HG02938 (cell line): ENCODE results near the gene PLXNA2.

Experiments used
- ATAC-seq: cut with Tn5 transposase; IDR thresholded peaks from one replicate; pipeline ENCODE4 v1.9.1; 2021; ENCODE audit warnings: mild to moderate bottlenecking, moderate library complexity; ENCODE audit not compliant: unreplicated experiment

Gene PLXNA2

DNA sequence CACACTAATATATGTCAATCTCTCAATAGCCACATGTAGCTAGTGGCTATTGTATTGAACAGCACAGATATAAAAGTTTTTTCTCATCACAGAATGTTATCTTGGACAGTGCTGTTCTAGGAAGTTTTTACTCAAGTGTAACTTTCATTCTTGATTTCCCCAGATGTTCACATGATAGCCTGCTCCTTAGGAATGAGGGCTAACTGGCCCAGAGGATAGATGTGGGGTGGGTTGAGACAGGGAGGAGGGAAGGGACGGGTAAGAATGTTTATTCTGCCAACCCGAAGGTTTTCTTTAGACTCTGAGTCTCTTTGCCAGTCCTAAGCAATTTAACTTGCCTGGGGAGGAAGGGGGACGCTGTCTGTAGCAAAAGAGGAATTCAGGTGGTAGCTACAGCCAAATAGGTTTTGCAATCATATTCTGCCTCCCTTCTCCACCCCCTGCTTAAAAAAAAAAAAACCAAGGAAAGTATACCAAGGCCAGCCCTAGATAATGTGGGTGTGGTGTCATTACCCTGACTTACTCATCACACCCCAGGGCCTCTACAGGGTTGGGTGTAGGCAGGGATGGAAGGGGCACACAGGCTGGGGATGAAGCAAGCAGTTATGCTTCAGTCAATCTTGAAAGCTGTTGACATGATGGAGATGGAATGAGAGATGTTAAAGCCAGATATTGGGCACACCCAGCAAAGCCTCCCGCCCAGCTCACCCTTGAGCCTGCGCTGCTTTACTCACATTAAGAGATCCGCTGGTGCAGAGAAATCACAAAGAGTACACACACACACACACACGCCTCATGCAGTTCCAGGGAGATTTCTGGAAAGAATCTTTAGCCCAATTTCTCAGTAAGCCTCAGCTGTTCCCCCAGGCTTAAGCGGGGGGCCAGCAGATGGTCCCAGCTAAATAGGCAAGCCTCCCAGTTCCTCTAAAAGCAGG, 59.9 kb downstream of the PLXNA2 start:
- no peak for ATAC-seq

DNA sequence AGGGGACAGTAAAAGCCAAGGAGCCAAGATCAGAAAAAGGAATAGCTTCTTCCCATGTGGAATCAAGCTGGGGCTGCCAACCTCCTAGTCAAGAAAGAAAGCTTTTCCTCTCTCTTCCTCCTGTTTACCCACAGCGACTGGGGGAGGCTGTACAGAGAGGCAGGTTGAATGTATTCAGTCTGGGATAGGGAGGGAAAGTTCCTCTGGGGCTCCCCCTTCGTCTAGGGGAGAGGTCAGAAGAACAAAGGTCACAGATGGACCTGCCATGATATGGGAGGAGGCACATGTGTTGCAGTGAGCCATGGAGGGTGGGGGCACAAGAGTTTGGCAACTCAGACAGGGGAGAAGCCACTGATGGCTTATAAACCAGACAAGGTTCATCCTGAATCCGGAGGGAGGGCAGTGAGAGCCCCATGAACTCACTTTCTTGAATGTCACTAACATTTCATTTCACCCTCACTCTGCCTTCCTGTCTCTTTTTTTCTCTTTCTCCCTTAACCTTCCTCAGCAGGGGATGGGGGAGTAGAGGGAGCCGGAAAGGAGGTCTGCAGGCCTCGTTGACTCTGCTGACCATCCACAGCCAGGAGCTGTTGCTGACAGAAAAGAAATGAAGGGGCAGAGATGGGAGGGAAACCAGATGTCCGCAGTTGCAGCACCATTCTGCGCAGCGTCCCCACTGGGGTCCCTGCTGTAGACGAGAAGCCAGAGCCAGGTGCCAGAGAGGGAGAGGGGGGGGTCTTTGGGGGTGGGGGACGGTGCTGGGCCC, 61.1 kb downstream of the PLXNA2 start:
- ATAC-seq: no peak

DNA sequence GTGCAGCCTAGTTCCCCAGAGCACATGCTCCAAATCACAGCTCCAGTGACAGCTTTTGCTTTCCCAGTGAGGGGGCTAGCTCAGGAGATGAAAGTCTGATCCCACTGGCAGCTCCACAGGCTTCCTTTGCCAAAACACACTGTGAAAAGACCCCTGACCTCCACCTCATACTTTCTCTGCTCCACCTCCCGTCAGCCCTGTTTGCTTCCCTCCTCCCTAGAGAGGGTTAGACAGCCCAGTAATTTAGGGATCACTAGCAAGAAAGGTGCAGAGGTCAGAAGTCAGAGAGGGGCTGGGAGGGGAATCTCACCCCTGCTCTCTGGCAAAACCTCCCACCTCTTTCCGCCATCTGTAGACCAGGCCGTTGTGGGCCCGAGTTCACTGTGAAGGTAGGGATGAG, 62.8 kb downstream of the PLXNA2 start:
- ATAC-seq: no peak

GRCh38 chr1:208180421-208180820, 63.8 kb downstream of the PLXNA2 start:
- no peak for ATAC-seq

GRCh38 chr1:208179961-208180409, 64.2 kb downstream of the PLXNA2 start:
- no peak for ATAC-seq

- no peak for ATAC-seq
Measured at GRCh38 chr1:208179263-208179816, 64.8 kb downstream of the PLXNA2 start.

DNA sequence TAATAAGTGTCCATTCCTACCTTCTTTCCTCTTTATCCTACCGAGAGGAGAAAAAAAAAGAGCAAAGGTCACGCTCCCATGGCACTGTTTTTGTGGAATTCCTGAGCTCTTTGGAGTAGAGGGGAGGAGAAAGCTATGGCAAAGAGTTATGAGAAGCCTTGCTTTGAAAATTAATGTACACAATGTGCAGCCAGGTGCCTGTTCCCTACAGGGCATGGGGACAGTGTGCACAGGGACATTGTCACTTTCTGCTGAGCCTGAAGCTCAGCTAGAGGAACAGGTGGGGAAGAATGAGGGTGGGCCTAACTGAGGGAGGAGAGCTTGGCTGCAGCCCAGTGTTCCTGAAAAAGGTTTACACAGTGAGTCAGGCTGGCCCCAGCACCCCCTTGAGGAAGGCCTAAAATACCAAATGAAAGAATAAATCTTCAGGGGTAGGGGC, 66.1 kb downstream of the PLXNA2 start:
- no peak for ATAC-seq

DNA sequence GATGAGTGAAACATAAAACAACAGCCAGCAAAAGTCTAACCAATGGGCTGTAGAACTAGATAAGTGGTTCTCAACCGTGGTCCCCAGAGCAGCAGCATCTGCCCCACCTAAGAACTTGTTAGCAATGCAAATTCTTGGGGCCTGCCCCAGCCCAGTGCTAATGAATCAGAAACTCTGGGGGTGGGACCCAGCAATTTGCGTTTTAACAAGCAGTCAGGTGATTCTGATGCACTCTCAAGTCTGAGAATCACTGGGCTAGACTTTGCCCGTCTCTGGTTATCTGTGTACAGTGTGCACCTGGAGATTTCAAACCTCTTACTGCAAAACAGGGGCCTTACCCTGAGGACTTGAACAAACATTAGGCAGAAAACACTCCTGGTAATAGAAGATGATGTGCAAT, 66.5 kb downstream of the PLXNA2 start:
- ATAC-seq: peak; percentile 77

GRCh38 chr1:208176649-208177048, 67.5 kb downstream of the PLXNA2 start:
- no peak for ATAC-seq

- no peak for ATAC-seq
Measured at GRCh38 chr1:208175508-208175895, 68.7 kb downstream of the PLXNA2 start.

DNA sequence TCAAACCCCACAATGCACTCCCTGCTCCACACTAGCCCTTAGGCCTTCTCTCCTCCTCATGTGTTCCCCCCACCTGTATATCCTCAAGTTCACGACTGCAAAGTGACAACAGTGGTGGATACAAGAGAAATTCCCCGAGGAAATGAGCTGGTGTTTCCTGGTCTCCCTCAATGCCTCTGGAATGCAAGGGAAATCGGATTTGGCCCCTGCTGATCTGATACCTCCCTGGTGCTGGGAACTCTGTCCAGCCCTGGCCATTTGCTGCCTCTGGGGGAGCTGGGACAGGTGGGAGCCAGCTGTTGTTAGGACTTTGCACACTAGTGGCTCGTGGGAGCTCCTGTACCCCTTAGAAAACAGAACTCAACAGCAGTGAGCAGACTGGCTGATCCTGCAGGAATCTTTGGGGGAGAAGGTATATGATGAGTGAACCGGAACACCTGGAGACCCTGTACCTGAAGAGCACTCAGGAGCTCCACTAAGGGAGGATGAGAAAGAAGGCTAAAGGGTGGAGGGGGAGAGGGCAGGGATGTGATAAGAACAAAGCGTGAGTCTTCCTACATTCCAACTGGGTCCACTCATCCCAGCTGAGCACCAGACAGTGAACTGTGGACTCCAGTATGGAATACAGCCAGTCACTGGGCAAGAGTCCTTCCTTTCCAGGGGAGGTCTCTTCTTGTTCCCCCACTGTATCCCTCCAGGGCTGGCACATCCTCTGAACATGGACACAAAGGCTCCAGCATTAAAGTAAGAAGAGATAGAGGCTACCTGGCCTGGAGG, 69.3 kb downstream of the PLXNA2 start:
- ATAC-seq: no peak

GRCh38 chr1:208174200-208174599, 70.0 kb downstream of the PLXNA2 start:
- no peak for ATAC-seq

GRCh38 chr1:208173749-208174148, 70.4 kb downstream of the PLXNA2 start:
- no peak for ATAC-seq

GRCh38 chr1:208172423-208173145, 71.6 kb downstream of the PLXNA2 start:
- ATAC-seq: no peak

DNA sequence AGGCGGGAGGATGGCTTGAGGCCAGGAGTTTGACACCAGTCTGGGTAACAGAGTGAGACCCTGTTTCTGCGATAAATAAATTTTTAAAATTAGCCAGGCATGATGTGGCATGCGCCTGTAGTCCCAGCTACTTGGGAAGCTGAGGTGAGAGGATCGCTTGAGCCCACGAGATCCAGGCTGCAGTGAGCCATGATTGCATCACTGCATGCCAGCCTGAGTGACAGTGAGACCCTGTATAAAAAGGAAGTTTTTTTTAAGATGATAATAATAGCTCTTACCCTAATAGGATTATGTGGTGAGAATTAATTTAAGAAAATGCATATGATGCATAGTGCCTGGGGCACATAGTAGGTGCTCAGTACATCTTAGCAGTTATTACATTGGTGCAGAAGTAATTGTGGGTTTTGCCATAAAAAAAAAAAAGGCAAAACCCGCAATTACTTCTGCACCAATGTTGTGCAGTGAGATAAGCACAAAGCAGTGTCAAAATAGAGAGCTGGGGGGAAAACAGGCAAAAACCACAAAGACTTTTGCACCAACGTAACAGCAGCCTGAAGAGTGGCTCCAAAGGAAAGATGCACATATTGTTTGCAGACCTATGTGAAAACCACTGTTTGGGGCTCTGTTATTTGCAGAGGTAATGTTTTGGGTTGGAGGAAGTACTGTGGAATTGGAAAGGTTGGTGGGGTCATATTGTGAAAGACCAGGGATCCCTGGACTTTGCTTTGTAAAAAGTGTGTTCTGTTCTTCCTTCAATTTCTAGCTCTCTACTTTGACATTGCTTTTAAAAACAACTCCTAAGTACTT, 72.4 kb downstream of the PLXNA2 start:
- ATAC-seq: no peak

DNA sequence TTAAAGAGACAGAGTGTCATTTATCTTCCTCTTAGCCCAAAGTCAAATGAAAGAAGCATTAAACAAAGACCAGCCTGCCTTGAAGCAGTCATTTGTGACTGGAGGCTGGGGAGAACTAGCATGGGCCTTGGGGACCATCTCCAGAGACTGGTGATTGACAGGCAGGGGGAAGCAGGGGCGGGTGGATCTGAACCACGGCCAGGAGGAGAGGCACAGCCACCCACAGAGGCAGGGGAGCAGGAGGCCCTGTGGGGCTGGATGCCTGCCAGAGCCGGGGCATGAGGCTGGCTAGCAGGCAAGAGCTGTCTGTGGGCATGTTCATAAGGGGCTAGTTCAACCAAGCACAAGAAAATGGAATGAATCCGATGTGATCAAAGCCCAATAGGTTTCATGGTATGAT, 73.9 kb downstream of the PLXNA2 start:
- no peak for ATAC-seq

DNA sequence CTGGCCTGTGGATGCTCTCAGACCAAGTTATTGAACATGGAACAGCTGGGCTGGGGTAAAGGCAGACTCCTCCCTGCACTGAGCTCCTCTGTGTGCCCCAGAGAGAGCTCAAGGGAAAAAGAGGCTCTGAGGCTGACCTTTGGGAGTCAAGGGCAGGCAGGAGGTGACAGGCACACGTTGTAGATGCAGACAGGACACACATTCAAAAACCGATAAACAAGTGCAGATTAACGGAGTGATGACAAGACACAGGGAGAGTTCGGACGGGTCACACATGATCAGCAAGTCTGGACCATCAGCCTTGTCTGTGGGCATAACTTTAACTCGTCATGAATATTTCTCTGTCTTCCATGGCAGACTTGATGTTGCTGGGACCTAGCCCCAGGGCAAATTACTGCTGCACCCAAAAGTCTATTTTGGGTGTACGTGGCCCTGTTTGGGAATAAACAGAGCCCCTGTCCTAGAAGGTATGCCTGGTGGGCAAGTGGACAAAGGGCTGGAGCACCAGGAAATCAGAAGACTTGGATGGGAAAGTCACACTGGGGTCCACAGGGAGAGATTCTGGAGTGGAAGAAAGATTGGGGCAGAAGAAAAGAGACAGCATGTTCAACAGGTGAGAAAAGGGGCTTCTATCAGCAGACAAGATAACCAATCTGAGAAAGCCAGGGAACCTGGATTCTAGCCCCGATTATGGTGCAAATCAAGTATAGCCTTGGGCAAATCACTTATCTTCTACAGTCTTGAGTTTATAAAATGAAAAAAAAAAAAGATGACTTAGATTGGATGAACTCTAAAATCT, 74.9 kb downstream of the PLXNA2 start:
- no peak for ATAC-seq

GRCh38 chr1:208167261-208167869, 76.8 kb downstream of the PLXNA2 start:
- ATAC-seq: no peak
